A549 (cell line): ENCODE results near the gene ZNF808.

ENCODE experiments used
- BHLHE40 ChIP-seq: IDR thresholded peaks from 2 replicates; pipeline ENCODE4 v1.6.1; 2012; ENCODE audit warnings: low read depth, low read length, inconsistent platforms
- CBX2 ChIP-seq: fragments of 200-600 bp; sonication (generic); IDR thresholded peaks from 2 replicates; pipeline ENCODE4 v1.6.1; 2016; ENCODE audit warnings: low read depth, mild to moderate bottlenecking, borderline replicate concordance
- CTCF ChIP-seq: fragments of >200 bp; sonication (Bioruptor Twin); formaldehyde crosslinking; IDR thresholded peaks from 3 replicates; pipeline ENCODE4 v1.5.1; 2016
- EP300 ChIP-seq, 2 experiments: fragments of >200 bp; sonication (Bioruptor Twin); formaldehyde crosslinking; IDR thresholded peaks; 2 replicates in 1 of 2; 3 replicates in 1 of 2; pipeline ENCODE4 v1.6.1; 2016 to 2017
- FOSL2 ChIP-seq, 2 experiments: fragments of 450-650 bp in 1 of 2; fragments of >200 bp in 1 of 2; sonication (Bioruptor Twin) in 1 of 2; formaldehyde crosslinking; IDR thresholded peaks; 2 replicates each; pipeline versions ENCODE4 v1.5.0 to v1.6.1; 2016 to 2020; ENCODE audit warnings: mild to moderate bottlenecking in 1 of 2, moderate library complexity in 1 of 2
- NFE2L2 ChIP-seq: fragments of 150-350 bp; conservative IDR thresholded peaks from 2 replicates; pipeline ENCODE4 v1.6.1; 2014; ENCODE audit warnings: low read length
- POLR2A ChIP-seq: IDR thresholded peaks from 2 replicates; pipeline ENCODE4 v1.6.1; 2012; ENCODE audit warnings: mild to moderate bottlenecking, low read length
- POLR2AphosphoS2 ChIP-seq: conservative IDR thresholded peaks from 2 replicates; pipeline ENCODE4 v1.6.1; 2012; ENCODE audit warnings: low read length, improper control_type of control experiment, inconsistent platforms
- REST ChIP-seq: fragments of 200-600 bp; sonication (generic); IDR thresholded peaks from 2 replicates; pipeline ENCODE4 v1.6.1; 2016; ENCODE audit warnings: antibody characterized with exemption, mild to moderate bottlenecking, moderate library complexity
- RFX5 ChIP-seq: fragments of 450-650 bp; IDR thresholded peaks from 2 replicates; pipeline ENCODE4 v1.7.1; 2014; ENCODE audit warnings: antibody characterized with exemption, mild to moderate bottlenecking, moderate library complexity
- RNF2 ChIP-seq: fragments of 200-600 bp; sonication (generic); IDR thresholded peaks from 2 replicates; pipeline ENCODE4 v1.6.1; 2016; ENCODE audit warnings: low read depth, mild to moderate bottlenecking, antibody characterized with exemption, moderate library complexity, borderline replicate concordance
- SMC3 ChIP-seq: fragments of >200 bp; sonication (Bioruptor Twin); formaldehyde crosslinking; IDR thresholded peaks from 3 replicates; pipeline ENCODE4 v1.6.1; 2018; ENCODE audit warnings: inconsistent platforms
- ZNF302 ChIP-seq: fragments of 250-450 bp; sonication (Bioruptor Pico); IDR thresholded peaks from 2 replicates; pipeline ENCODE4 v1.9.0; 2021; ENCODE audit warnings: inconsistent platforms, mild to moderate bottlenecking, moderate library complexity

DNA sequence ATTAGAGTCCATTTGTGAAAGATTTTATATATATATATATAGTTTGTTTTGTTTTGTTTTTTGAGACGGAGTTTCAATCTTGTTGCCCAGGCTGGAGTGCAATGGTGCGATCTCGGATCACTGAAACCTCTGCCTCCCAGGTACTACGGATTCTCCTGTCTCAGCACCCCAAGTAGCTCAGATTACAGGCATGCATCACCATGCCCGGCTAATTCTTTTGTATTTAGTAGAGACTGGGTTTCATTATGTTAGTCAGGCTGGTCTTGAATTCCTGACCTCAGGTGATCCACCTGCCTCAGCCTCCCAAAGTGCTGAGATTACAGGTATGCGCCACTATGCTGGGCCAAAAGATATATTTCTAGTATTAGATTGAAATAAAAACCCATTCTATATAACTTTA lies 38.7 kb downstream of the ZNF808 start:
- TF ChIP-seq POLR2AphosphoS2 (no peak), SMC3 (no peak), REST (no peak), CTCF (no peak), POLR2A (no peak), CBX2 (no peak), ZNF302 (CRISPR knock-in tag) (no peak), EP300 (IDR thresholded peaks at IDR 0.05) (no peak), RFX5 (no peak), FOSL2 (IDR thresholded peaks at IDR 0.05) (no peak), FOSL2 (CRISPR knock-in tag; IDR thresholded peaks at IDR 0.05) (no peak), BHLHE40 (no peak), NFE2L2 (no peak), RNF2 (no peak)
